Measurements from ENCODE around the gene EIF2AK3.

GRCh38 chr2:88620015-88620414, 7.2 kb downstream of the EIF2AK3 start:
- TF ChIP-seq CTCF (IDR thresholded peaks at IDR 0.05; ENCODE audit: low read depth, low read length, poor library complexity, severe bottlenecking) (no peak), EZH2phosphoT487 (IDR thresholded peaks at IDR 0.05; ENCODE audit: borderline replicate concordance, low read length) (no peak)

Data from DOHH2 (cell line).